GM19351 (cell line): ENCODE results near the gene GNG12.

Experiments used
- ATAC-seq: cut with Tn5 transposase; IDR thresholded peaks from one replicate; pipeline ENCODE4 v1.9.1; 2021; ENCODE audit warnings: mild to moderate bottlenecking, moderate library complexity; ENCODE audit not compliant: unreplicated experiment

Gene GNG12

GRCh38 chr1:67713057-67713846 is 120.0 kb downstream of the GNG12 start:
- no peak for ATAC-seq

GRCh38 chr1:67711855-67712212 is 121.4 kb downstream of the GNG12 start:
- ATAC-seq, result no peak

- ATAC-seq, result no peak
Measured at GRCh38 chr1:67711158-67711854, 122.0 kb downstream of the GNG12 start.

- no peak for ATAC-seq
Measured at GRCh38 chr1:67710417-67710816, 122.8 kb downstream of the GNG12 start.

GRCh38 chr1:67708606-67709005 is 124.7 kb downstream of the GNG12 start:
- ATAC-seq, result no peak

GRCh38 chr1:67705735-67706453 is 127.4 kb downstream of the GNG12 start:
- no peak for ATAC-seq

- no peak for ATAC-seq
Measured at GRCh38 chr1:67704351-67704750, 128.9 kb downstream of the GNG12 start.

GRCh38 chr1:67701876-67702275 is 131.4 kb downstream of the GNG12 start:
- ATAC-seq, result no peak

GRCh38 chr1:67700692-67701410 is 132.4 kb downstream of the GNG12 start:
- peak; percentile 90 for ATAC-seq

- no peak for ATAC-seq
Measured at GRCh38 chr1:67700220-67700619, 133.0 kb downstream of the GNG12 start.

GRCh38 chr1:67696708-67697107 is 136.6 kb downstream of the GNG12 start:
- no peak for ATAC-seq

- no peak for ATAC-seq
Measured at GRCh38 chr1:67695963-67696362, 137.3 kb downstream of the GNG12 start.

- ATAC-seq, result no peak
Measured at GRCh38 chr1:67691712-67692111, 141.6 kb downstream of the GNG12 start.

GRCh38 chr1:67690411-67690810 is 142.9 kb downstream of the GNG12 start:
- no peak for ATAC-seq

GRCh38 chr1:67690018-67690363 is 143.3 kb downstream of the GNG12 start:
- ATAC-seq, result no peak

- ATAC-seq, result no peak
Measured at GRCh38 chr1:67689267-67690017, 143.8 kb downstream of the GNG12 start.

GRCh38 chr1:67688526-67689219 is 144.6 kb downstream of the GNG12 start:
- no peak for ATAC-seq

GRCh38 chr1:67687649-67688048 is 145.6 kb downstream of the GNG12 start:
- no peak for ATAC-seq

- peak; percentile 21 for ATAC-seq
Measured at GRCh38 chr1:67687198-67687545, 146.1 kb downstream of the GNG12 start.
